HepG2 (cell line): Measurements from ENCODE around the gene STRN3. TPM values are rescaled to one million over a fixed set of nuclear protein-coding genes. Genes with fewer than 3 reads are reported as not detected.
A peak's percentile ranks its signal among the peaks of the same experiment; 100 is the strongest.

Experiments used
- AHR ChIP-seq: IDR thresholded peaks from 2 replicates; pipeline ENCODE4 v1.6.1; 2018; ENCODE audit warnings: missing genetic modification reagents, missing compliant biosample characterization
- HMGA1 ChIP-seq: sonication (generic); formaldehyde crosslinking; conservative IDR thresholded peaks from 2 replicates; pipeline ENCODE4 v1.4.0; 2020; ENCODE audit warnings: missing genetic modification reagents
- MTF1 ChIP-seq: sonication (generic); formaldehyde crosslinking; IDR thresholded peaks from 2 replicates; pipeline ENCODE4 v1.5.0; 2020; ENCODE audit warnings: missing genetic modification reagents
- SP1 ChIP-seq, 2 experiments: fragments of 450-650 bp in 1 of 2; sonication (generic) in 1 of 2; formaldehyde crosslinking in 1 of 2; IDR thresholded peaks; 2 replicates each; pipeline versions ENCODE4 v1.4.0 to v1.6.1; 2016 to 2020; ENCODE audit warnings: missing genetic modification reagents in 1 of 2
- SP5 ChIP-seq: IDR thresholded peaks from 2 replicates; pipeline ENCODE4 v1.6.1; 2016; ENCODE audit warnings: low read depth, borderline replicate concordance
- TBX3 ChIP-seq: fragments of 450-650 bp; IDR thresholded peaks from 2 replicates; pipeline ENCODE4 v1.6.1; 2017; ENCODE audit warnings: antibody characterized with exemption, mild to moderate bottlenecking, inconsistent platforms, borderline replicate concordance
- ZBTB42 ChIP-seq: sonication (generic); formaldehyde crosslinking; IDR thresholded peaks from 2 replicates; pipeline ENCODE4 v1.5.0; 2020; ENCODE audit warnings: mild to moderate bottlenecking, missing genetic modification reagents
- ZNF670 ChIP-seq: sonication (generic); formaldehyde crosslinking; IDR thresholded peaks from 2 replicates; pipeline ENCODE4 v1.8.0; 2022; ENCODE audit warnings: mild to moderate bottlenecking, missing genetic modification reagents, borderline replicate concordance
- ZNF841 ChIP-seq: sonication (generic); formaldehyde crosslinking; IDR thresholded peaks from 2 replicates; pipeline ENCODE4 v1.8.1; 2023; ENCODE audit warnings: missing genetic modification reagents, borderline replicate concordance
- polyA plus RNA-seq, 8 experiments: library from polyadenylated mRNA; depleted of rRNA in 3 of 8; stranded (reverse) in 7 of 8; unstranded in 1 of 8; fragments of >200 nt; fragmentation: Illumina TruSeq in 4 of 8; extraction: Trizol in 4 of 8; gene quantifications; 2 replicates each; pipeline versions ENCODE4 v1.2.1 to v1.2.3, GENCODE V29; 2011 to 2016; ENCODE audit warnings: low read depth in 4 of 8, missing spikeins in 1 of 8, mixed read lengths in 1 of 8; ENCODE audit not compliant: insufficient read depth in 1 of 8
- total RNA-seq, 5 experiments: library from RNA; depleted of rRNA; stranded (reverse); fragments of >200 nt; fragmentation: Illumina TruSeq; extraction: Trizol; gene quantifications; 2 replicates each; pipeline ENCODE4 v1.2.3, GENCODE V29; 2016; ENCODE audit warnings: low read depth in 1 of 5
- TF ChIP-seq, protein P1 (sequence below): sonication (generic); formaldehyde crosslinking; IDR thresholded peaks from 2 replicates; pipeline ENCODE4 v1.8.0; 2022; ENCODE audit warnings: mild to moderate bottlenecking, missing genetic modification reagents, moderate library complexity
- TF ChIP-seq, protein P2 (sequence below): sonication (generic); formaldehyde crosslinking; conservative IDR thresholded peaks from 2 replicates; pipeline ENCODE4 v1.4.0; 2020; ENCODE audit warnings: missing genetic modification reagents
- TF ChIP-seq, protein P3 (sequence below): sonication (generic); formaldehyde crosslinking; IDR thresholded peaks from 2 replicates; pipeline ENCODE4 v1.4.0; 2020; ENCODE audit warnings: missing genetic modification reagents, borderline replicate concordance
- TF ChIP-seq, protein P4 (sequence below): sonication (generic); formaldehyde crosslinking; IDR thresholded peaks from 2 replicates; pipeline ENCODE4 v1.4.0; 2020; ENCODE audit warnings: mild to moderate bottlenecking, missing genetic modification reagents
- TF ChIP-seq, protein P5 (sequence below): sonication (generic); formaldehyde crosslinking; IDR thresholded peaks from 2 replicates; pipeline ENCODE4 v1.4.0; 2020; ENCODE audit warnings: low read depth, mild to moderate bottlenecking, missing genetic modification reagents
- TF ChIP-seq, protein P6 (sequence below): sonication (generic); formaldehyde crosslinking; IDR thresholded peaks from 2 replicates; pipeline ENCODE4 v1.8.1; 2023; ENCODE audit warnings: mild to moderate bottlenecking, missing genetic modification reagents
- TF ChIP-seq, protein P7 (sequence below): sonication (generic); formaldehyde crosslinking; IDR thresholded peaks from 2 replicates; pipeline ENCODE4 v1.5.0; 2020; ENCODE audit warnings: missing genetic modification reagents

STRN3 gene
- total and polyA plus RNA-seq, 2 of the 13 experiments (the other 11 are each of a cell fraction or from before 2014, with no cell fraction given): 49.4 to 123 TPM

DNA sequence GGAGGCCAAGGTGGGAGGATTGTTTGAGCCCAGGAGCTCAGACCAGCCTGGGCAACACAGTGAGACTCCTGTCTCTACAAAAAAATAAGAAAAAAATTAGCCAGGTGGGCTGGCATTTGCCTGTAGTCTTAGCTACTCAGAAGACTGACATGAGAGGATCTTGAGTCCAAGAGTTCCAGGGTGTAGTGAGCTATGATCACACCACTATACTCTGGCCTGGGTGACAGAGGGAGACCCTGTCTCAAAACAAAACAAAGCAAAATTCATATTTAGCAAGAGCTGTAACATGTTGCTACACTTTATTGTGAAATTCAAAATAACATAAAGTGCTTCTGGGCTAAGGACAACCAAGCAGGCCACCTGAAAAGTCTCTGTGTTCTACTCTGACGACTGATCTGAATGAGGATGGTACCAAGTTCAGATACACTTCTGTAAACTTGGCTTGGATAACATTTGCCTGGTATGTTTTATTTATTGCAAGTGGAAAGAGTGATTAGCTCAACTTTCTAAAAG lies 11.6 kb upstream of the STRN3 start (continued):
- TF ChIP-seq SP1 (IDR thresholded peaks at IDR 0.05): no peak
- no peak for TF ChIP-seq SP1 (CRISPR knock-in tag; IDR thresholded peaks at IDR 0.05)
- TF ChIP-seq, protein P1, sequence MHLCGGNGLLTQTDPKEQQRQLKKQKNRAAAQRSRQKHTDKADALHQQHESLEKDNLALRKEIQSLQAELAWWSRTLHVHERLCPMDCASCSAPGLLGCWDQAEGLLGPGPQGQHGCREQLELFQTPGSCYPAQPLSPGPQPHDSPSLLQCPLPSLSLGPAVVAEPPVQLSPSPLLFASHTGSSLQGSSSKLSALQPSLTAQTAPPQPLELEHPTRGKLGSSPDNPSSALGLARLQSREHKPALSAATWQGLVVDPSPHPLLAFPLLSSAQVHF (CRISPR knock-in tag): no peak
- TF ChIP-seq, protein P2, sequence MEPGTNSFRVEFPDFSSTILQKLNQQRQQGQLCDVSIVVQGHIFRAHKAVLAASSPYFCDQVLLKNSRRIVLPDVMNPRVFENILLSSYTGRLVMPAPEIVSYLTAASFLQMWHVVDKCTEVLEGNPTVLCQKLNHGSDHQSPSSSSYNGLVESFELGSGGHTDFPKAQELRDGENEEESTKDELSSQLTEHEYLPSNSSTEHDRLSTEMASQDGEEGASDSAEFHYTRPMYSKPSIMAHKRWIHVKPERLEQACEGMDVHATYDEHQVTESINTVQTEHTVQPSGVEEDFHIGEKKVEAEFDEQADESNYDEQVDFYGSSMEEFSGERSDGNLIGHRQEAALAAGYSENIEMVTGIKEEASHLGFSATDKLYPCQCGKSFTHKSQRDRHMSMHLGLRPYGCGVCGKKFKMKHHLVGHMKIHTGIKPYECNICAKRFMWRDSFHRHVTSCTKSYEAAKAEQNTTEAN (CRISPR knock-in tag): 0 out of 2 replicates have a peak, but pooled peaks have one; percentile 11
- TF ChIP-seq, protein P3, sequence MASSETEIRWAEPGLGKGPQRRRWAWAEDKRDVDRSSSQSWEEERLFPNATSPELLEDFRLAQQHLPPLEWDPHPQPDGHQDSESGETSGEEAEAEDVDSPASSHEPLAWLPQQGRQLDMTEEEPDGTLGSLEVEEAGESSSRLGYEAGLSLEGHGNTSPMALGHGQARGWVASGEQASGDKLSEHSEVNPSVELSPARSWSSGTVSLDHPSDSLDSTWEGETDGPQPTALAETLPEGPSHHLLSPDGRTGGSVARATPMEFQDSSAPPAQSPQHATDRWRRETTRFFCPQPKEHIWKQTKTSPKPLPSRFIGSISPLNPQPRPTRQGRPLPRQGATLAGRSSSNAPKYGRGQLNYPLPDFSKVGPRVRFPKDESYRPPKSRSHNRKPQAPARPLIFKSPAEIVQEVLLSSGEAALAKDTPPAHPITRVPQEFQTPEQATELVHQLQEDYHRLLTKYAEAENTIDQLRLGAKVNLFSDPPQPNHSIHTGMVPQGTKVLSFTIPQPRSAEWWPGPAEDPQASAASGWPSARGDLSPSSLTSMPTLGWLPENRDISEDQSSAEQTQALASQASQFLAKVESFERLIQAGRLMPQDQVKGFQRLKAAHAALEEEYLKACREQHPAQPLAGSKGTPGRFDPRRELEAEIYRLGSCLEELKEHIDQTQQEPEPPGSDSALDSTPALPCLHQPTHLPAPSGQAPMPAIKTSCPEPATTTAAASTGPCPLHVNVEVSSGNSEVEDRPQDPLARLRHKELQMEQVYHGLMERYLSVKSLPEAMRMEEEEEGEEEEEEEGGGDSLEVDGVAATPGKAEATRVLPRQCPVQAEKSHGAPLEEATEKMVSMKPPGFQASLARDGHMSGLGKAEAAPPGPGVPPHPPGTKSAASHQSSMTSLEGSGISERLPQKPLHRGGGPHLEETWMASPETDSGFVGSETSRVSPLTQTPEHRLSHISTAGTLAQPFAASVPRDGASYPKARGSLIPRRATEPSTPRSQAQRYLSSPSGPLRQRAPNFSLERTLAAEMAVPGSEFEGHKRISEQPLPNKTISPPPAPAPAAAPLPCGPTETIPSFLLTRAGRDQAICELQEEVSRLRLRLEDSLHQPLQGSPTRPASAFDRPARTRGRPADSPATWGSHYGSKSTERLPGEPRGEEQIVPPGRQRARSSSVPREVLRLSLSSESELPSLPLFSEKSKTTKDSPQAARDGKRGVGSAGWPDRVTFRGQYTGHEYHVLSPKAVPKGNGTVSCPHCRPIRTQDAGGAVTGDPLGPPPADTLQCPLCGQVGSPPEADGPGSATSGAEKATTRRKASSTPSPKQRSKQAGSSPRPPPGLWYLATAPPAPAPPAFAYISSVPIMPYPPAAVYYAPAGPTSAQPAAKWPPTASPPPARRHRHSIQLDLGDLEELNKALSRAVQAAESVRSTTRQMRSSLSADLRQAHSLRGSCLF: no peak
- TF ChIP-seq AHR (CRISPR knock-in tag): no peak
- TF ChIP-seq SP5 (CRISPR knock-in tag): no peak
- TF ChIP-seq, protein P4, sequence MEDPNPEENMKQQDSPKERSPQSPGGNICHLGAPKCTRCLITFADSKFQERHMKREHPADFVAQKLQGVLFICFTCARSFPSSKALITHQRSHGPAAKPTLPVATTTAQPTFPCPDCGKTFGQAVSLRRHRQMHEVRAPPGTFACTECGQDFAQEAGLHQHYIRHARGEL (CRISPR knock-in tag): no peak
- TF ChIP-seq, protein P5, sequence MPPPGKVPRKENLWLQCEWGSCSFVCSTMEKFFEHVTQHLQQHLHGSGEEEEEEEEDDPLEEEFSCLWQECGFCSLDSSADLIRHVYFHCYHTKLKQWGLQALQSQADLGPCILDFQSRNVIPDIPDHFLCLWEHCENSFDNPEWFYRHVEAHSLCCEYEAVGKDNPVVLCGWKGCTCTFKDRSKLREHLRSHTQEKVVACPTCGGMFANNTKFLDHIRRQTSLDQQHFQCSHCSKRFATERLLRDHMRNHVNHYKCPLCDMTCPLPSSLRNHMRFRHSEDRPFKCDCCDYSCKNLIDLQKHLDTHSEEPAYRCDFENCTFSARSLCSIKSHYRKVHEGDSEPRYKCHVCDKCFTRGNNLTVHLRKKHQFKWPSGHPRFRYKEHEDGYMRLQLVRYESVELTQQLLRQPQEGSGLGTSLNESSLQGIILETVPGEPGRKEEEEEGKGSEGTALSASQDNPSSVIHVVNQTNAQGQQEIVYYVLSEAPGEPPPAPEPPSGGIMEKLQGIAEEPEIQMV (CRISPR knock-in tag): no peak
- no peak for TF ChIP-seq MTF1 (CRISPR knock-in tag)
- TF ChIP-seq TBX3: no peak
- TF ChIP-seq ZBTB42 (CRISPR knock-in tag): no peak
- no peak for TF ChIP-seq ZNF841 (CRISPR knock-in tag)
- TF ChIP-seq, protein P6, sequence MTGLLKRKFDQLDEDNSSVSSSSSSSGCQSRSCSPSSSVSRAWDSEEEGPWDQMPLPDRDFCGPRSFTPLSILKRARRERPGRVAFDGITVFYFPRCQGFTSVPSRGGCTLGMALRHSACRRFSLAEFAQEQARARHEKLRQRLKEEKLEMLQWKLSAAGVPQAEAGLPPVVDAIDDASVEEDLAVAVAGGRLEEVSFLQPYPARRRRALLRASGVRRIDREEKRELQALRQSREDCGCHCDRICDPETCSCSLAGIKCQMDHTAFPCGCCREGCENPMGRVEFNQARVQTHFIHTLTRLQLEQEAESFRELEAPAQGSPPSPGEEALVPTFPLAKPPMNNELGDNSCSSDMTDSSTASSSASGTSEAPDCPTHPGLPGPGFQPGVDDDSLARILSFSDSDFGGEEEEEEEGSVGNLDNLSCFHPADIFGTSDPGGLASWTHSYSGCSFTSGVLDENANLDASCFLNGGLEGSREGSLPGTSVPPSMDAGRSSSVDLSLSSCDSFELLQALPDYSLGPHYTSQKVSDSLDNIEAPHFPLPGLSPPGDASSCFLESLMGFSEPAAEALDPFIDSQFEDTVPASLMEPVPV (CRISPR knock-in tag): no peak
- peak; percentile 44; the same call in 1 of the 2 replicates for TF ChIP-seq ZNF670 (CRISPR knock-in tag)
- TF ChIP-seq HMGA1 (CRISPR knock-in tag): no peak
- TF ChIP-seq, protein P7, sequence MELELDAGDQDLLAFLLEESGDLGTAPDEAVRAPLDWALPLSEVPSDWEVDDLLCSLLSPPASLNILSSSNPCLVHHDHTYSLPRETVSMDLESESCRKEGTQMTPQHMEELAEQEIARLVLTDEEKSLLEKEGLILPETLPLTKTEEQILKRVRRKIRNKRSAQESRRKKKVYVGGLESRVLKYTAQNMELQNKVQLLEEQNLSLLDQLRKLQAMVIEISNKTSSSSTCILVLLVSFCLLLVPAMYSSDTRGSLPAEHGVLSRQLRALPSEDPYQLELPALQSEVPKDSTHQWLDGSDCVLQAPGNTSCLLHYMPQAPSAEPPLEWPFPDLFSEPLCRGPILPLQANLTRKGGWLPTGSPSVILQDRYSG (CRISPR knock-in tag): no peak; the same call in 1 of the 2 replicates
